Esophagus squamous epithelium (tissue), 4 donors: Measurements from ENCODE around the gene MORN5.

Experiments
- CTCF ChIP-seq, 6 experiments: fragments of 450-650 bp in 4 of 6; fragments of 200-600 bp in 2 of 6; sonication (generic) in 2 of 6; IDR thresholded peaks; one replicate each; pipeline ENCODE4 v1.5.1; 2016 to 2019; ENCODE audit warnings: antibody characterized with exemption in 6 of 6, mild to moderate bottlenecking in 4 of 6, moderate library complexity in 4 of 6
- POLR2A ChIP-seq, 4 donors: fragments of 450-650 bp; IDR thresholded peaks; one replicate each; pipeline ENCODE4 v1.6.1; 2017; ENCODE audit warnings: antibody characterized with exemption in 4 of 4, mild to moderate bottlenecking in 4 of 4, moderate library complexity in 3 of 4

GRCh38 chr9:122145592-122145863 is 14.2 kb upstream of the MORN5 start:
- TF ChIP-seq POLR2A (IDR thresholded peaks at IDR 0.05) (no peak), CTCF (IDR thresholded peaks at IDR 0.05) (no peak)
